SK-N-SH treated with all-trans-retinoic acid at 6 μM for 48 hours (cell line): ENCODE measurements around the gene CLDN24.

Source experiments
- BACH2 ChIP-seq: fragments of 250-450 bp; sonication (Bioruptor Pico); IDR thresholded peaks from 2 replicates; pipeline ENCODE4 v1.9.0; 2021; ENCODE audit warnings: mild to moderate bottlenecking, borderline replicate concordance
- PPARA ChIP-seq: fragments of 250-450 bp; sonication (Bioruptor Pico); IDR thresholded peaks from 2 replicates; pipeline ENCODE4 v1.5.0; 2020; ENCODE audit warnings: mild to moderate bottlenecking, borderline replicate concordance
- TOX ChIP-seq: fragments of 250-450 bp; sonication (Bioruptor Pico); IDR thresholded peaks from 2 replicates; pipeline ENCODE4 v1.8.0; 2021; ENCODE audit warnings: mild to moderate bottlenecking, moderate library complexity, borderline replicate concordance

DNA sequence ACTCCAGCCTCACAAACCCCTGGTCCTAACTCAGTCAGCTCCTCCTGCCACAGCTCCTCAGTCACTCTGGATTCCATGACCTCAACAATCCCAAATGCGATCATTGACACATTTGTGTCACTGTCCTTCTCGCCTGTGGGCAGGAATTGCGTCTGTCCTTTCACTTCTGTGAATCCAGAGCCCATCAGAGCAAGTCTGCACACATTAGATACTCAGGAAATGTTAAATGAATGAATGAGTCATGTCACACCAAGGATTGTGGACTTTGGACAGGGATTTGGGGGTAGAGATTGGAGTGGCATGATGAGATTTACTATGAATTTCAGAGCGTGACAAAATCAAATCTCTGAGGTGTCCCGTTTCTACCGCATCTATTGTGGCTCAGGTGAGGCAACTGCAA, 11.8 kb upstream of the CLDN24 start:
- TF ChIP-seq TOX (CRISPR knock-in tag) (no peak), PPARA (no peak), BACH2 (no peak)
